ENCODE data around the gene BBIP1.

BBIP1 gene

DNA sequence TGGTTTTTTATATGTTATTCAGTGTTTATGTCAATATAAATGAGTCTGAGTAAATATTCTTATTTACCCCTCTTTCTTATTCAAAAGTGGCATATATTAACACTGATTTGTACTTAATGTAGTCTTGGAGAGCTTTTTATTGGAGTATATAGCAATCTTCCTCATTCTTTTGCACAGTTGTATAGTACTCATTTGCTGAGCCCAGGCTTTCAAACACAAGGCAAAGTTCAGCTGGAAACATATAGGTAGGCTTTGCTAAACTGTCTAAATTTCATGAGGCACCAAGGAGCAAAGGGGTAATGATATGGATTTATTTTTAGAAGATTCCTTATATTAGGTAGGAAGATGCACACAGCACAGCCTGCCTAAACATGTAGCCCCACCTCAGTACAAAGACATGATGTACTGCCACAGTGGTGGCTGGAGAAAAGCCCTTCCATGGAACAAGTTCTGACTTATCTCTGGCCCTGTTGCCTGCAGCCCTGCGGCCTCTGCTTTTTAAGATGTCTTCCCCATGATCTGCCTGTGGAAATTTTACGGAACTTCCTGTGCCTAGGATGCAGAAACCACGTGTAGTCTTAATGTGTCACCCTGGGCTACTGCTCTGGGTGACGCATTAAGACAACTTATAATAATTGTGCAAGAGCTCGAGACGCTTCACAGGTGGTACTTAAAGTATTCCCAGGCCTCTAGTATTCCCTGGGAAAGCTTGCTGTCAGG is 56.9 kb downstream of the BBIP1 start:
- no peak for DNase-seq

DNA sequence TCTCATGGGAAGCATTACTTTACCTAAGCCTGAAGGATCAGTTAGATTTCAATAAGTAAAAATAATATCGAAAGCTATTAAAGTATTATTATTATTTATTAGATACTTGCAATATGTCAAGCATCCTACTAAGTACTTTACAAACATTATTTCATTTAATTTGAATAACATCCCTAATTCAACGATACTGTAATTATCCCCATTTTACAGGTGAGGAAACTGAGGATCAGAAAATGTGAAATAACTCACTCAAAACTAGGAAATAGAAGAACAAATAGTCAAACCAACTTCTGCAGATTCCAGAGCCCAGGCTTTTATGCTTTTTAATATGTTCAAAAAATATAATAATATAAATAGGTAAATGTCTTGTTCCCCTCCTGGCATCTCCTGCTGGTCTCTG is 57.5 kb downstream of the BBIP1 start:
- DNase-seq, result no peak

DNA sequence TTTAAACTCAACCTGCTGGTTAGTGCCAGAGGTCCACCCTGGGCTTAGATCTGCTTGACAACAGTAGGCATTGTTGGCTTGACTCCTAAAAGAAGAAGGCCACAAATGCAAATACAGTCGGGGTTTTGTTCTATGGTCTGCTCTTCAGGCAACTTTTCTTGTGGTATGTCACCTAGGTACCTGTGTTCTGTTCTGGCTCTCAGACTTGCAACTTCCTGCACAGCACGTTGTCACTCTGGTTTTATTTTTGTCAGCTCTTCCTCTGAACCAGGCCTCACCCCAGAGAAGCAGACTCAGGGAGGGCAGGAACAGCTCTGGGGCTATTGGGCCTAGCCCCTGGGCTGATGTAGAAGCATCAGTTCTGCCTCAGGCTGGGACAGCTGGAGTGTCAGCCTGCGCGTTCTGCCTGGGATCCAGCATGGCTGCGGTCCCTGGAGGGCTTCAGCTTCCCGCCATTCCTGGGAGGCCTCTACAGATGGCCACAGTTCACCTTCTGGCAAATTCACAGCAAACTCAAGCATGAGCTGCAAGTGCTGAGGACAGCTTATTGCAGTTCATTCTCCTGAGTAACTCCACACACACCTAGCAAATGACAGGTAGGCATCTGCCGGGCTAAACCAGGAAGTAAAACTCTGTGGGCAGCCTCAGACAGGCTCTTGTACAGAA is 58.3 kb downstream of the BBIP1 start:
- no peak for DNase-seq

DNA sequence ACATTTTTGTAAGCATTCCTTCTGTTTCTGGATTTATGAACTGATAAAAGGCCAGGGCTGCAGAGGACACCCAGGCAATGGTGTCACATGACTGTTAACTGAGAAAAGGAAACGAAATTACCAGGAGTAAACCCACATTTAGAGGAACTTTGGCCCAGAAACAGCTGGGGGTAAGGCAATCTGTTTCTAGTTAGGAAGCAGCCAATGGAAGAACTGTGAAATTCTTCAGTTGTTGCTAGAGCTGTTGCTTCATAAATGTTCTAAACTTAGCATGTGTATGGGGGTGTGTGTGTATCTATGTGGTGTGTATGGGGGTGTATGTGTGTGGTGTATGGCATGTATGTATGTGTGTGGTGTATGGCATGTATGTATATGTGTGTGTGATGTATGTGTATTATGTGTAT is 59.0 kb downstream of the BBIP1 start:
- no peak for DNase-seq

DNA sequence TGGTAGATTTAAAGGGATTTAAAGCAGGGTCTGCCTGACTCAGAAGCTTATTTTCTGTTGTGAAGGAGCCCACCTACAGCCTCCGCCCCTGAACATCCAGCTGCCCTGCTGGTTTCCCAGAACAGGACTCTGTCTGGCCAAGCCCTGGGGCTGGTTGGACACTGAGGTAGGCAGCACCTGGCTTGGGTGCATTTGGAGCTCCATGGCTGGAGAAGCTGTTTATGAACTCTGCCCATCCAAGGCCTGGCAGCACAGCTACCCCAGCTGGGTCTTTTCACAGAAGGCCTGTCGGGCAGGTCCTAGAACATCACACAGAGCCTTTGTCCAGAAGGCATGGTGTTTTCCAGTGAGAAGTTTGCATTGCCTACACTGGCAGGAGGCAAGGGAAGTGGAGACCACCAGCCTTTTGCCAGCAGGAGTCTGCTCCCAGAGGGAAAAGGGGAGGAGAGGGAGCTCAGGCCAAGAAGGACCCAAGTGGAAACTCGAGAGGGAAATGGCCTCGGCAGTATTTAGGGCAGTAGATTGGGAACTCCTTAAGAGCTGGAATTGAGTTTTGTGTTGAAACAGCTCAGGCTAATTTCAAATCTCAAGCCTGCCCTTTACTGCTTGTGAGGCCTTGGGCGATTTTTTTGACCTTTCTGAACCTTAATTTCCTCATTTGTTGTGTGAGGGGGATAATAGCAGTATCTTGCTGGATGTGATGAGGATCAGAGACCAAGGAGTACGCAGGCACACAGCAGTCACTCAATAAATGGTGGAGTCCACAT is 59.6 kb downstream of the BBIP1 start:
- DNase-seq, result no peak

DNA sequence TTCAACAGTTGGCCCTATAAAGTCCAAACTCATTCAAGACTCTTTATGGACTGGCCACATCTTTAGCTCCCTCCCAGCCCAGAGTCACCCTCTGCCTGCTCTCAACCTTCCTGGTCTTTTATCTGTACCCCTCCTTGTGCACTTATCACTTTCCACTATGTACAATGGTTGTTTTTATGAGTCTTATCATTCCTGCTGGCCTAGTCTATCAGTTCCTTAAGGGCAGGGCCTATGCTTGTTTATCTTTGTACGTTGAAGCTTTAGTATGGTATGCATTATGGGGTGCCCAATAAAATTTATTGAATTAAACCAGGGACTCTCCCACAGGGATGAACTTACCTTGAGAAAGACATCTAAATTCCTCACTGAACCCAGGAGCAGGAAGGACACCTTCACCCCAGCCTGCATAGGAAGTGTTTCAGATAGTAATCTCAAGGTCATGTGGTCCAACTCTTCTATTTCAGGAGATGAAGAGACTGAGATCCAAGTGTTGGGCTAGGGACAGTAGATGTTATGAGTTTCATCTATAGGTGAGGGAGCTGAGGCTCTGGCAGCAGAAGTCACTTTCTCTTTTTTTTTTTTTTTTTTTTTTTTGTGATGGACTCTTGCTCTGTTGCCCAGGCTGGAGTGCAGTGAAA is 60.6 kb downstream of the BBIP1 start:
- no peak for DNase-seq

DNA sequence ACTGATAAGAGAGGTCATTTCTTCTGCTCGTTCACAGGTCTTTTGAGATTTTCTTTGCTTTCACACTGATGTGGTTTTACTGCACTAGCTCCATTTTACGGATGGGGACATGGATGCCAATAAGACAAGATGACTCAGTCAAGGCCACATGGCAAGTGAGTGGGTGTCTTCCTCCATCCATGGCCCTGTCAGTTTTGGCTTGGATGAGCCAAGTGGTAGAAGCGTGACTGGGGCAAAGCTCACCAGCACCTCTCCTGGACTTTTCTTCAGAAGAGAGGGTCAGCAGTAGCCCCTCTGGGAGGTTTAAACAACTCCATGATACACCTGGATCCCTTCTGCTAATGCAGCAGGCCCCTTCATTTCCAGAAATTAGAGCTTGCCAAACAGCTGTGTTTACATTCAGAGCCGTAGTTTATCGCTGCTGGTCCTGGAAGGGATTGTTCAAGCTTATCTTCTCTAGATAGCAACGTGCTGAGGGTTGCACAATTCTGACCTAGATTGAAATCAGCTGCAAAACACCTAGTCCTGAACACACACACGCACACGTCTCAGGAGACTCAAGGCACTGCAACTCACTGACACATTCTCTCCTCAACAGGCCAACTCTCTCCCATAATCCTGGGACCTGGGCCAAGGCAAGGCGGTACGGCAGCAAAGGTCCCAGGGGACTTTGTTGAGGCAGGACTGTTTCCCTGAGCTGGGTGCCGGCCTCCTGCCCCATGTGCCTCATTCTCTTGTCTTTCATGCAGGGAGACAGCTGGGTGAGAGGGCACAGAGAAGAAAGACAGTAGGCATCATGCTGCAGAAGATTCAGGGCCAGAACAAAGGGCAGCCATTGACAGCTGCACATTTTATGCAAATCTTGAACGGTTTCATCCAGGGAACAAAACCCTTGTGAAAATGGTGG is 61.5 kb downstream of the BBIP1 start:
- DNase-seq, result no peak

DNA sequence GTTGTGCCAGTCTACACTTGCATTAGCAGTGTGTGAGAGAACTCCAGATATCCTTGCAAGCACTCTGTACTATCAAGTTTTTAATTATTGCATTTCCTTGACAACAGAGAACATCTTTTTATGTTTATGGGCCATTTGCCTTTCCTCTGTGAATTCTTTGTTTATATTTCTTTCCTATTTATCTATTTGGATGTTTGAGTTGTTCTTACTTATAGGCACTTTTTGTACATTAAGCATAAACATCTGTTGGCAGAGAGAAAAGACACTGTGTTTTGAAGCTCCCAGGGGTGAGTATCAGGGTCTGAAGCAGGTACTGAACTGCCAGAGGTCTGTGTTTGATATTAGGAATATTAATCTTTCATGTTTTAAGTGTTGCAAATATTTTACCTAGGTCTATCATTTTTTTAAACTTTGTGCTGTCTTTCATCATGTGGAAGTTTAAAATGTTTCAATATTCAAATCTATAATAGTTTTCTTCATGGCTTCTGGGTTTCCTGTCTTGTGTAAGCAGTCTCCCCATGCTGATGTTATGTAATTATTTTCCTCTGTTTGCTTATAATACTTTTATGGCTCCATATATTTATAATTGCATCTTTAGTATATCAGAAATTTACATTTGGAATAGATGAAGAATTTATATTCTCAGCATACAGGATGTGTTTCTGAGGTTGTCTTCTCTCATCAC is 64.9 kb downstream of the BBIP1 start:
- DNase-seq, result no peak

DNA sequence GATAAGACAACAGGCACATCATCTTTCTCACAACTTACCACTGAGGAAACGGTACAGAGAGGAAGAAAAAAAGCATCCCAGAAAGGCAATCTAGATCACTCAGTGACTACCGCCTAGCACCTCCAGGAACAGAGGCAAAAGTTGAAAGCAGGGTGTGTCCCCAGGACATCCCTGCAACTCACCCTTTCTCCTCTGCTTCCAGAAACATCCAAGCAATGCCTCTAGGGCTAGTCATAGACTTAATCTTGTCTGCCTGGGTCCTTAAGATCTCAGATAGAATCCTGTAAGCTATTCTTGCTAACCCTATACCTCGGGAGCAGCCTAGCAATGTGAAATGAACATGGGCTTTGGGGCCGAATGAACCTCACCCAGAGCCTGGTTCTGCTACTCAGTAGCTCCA is 66.0 kb downstream of the BBIP1 start:
- no peak for DNase-seq

DNA sequence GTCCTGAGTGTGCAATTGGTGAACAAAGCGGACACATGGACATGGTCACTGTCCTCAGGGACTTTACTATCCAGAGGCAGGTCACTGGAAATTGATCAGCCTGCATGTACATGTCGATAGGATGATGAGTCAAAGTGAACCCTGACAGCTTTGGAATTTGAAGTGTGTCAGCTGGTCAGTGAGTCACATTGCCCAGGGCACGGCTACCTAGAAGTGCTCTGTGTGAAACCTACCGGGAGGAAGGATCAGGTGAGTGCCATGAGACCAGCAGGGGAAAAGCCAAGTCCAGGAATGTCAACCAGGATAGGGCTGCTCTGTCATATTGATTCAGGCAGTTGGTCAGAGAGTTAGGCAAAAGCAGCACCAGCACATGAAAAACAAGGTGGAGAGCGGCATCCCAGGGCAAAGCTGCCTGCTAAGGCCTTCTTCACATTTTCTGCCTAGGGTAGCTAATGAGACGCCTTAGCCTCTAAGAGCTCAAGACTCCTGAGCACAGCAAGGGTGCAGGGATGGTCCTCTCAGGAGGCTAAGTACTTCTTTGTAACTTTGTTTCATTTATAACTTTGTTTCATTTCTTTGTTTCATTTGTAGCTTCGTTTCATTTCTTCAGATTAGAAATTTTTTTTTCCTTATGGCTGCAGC is 66.6 kb downstream of the BBIP1 start:
- DNase-seq, result no peak

DNA sequence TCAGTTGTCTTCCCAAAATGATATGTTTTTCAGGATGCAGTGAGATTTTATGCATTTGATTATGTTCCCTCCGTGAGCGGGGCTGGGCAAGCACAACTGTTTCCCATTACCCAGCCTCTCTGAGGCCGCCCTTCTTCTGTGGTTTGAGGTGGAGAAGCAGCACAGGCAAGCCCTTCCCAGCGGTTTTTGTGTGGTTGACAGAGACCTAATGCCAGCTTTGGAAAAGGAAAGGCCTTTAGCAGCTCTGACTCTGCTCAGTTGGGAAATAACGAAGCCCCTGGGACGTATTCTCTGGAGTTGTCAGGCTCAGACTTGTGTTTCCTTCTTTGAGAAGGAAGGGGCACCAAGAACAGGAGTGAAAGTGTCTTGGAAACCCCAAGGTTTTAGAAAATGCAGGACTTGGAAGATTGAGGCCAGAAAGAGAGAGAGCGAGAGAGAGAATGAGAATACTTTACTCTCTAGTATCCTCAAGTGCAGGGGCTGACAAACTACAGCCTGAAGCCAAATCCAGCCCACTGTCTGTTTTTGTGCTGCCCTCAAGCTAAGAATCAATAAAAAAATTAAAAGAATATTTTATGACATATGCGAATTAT is 67.9 kb downstream of the BBIP1 start:
- no peak for DNase-seq

DNA sequence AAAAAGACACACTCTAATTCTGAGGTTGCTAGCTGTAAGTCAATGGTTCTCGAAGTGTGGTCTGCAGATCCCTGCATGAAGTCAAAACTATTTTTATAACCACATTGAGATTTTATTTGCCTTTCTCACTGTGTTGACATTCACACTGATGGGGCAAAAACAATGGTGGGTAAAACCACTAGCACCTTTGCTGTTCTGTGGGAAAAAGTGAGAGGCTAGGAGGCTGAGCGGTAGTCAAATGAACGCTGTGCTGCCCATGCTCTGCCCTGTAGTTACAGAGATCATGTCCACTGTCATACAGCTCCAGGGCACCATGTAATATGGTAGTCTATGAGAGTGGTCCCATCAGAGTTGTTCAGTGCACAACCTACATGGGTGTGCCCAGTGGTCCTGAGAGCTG is 68.9 kb downstream of the BBIP1 start:
- no peak for DNase-seq

Measured in NCI-H1930 (cell line).